Breast epithelium (tissue), 4 donors: ENCODE results near the gene DPH1. TPM values are rescaled to one million over a fixed set of nuclear protein-coding genes. Genes with fewer than 3 reads are reported as not detected.

ENCODE experiments used
- DNase-seq, 2 donors: peaks; one replicate each; pipeline ENCODE4 v3.0.0-alpha.2; 2019; ENCODE audit warnings: low spot score in 2 of 2
- H3K27ac ChIP-seq, 2 donors: fragments of 200-600 bp; sonication (generic) in 1 of 2; one replicate each; pipeline ENCODE4 v1.5.1; 2016 to 2019; ENCODE audit warnings: mild to moderate bottlenecking in 1 of 2
- H3K27me3 ChIP-seq, 2 donors: fragments of 200-600 bp; sonication (generic) in 1 of 2; one replicate each; pipeline versions ENCODE4 v1.5.1 to v1.6.0; 2017 to 2019; ENCODE audit warnings: control low read depth in 1 of 2, mild to moderate bottlenecking in 1 of 2
- H3K36me3 ChIP-seq: fragments of 200-600 bp; one replicate; pipeline ENCODE4 v1.5.1; 2019
- H3K4me1 ChIP-seq, 2 donors: fragments of 200-600 bp; sonication (generic); one replicate each; pipeline ENCODE4 v1.5.1; 2016 to 2019; ENCODE audit warnings: control low read depth in 1 of 2
- H3K4me3 ChIP-seq, 3 donors: fragments of 200-600 bp; sonication (generic); 1 replicate in 2 of 3; 2 replicates in 1 of 3; pipeline ENCODE4 v1.5.1; 2016 to 2019; ENCODE audit warnings: mild to moderate bottlenecking in 3 of 3, moderate library complexity in 2 of 3
- H3K9me3 ChIP-seq, 2 donors: fragments of 200-600 bp; sonication (generic) in 1 of 2; one replicate each; pipeline ENCODE4 v1.5.1; 2016 to 2019; ENCODE audit warnings: control low read depth in 1 of 2
- POLR2A ChIP-seq: fragments of 450-650 bp; IDR thresholded peaks from one replicate; pipeline ENCODE4 v1.6.1; 2016; ENCODE audit warnings: antibody characterized with exemption, mild to moderate bottlenecking, moderate library complexity
- POLR2AphosphoS5 ChIP-seq, 3 donors: sonication (generic); formaldehyde crosslinking; IDR thresholded peaks; one replicate each; pipeline ENCODE4 v1.6.1; 2017; ENCODE audit warnings: antibody characterized with exemption in 3 of 3
- intact Hi-C: fragments of 100-400 bp; cut with DNase I; formaldehyde crosslinking; loops from one replicate; pipeline ENCODE4 v1.15.1; 2023; ENCODE audit warnings: low total_unique reads
- total RNA-seq, 3 donors: library from RNA; depleted of rRNA; stranded (reverse); fragments of >200 nt; gene quantifications; one replicate each; pipeline ENCODE4 v1.1.0, GENCODE V29; 2016
- TF ChIP-seq, protein P1 (sequence below), 3 donors: fragments of 450-650 bp; IDR thresholded peaks; one replicate each; pipeline ENCODE4 v1.5.1; 2016 to 2017; ENCODE audit warnings: antibody characterized with exemption in 3 of 3, mild to moderate bottlenecking in 3 of 3, moderate library complexity in 3 of 3

DPH1 gene
- total RNA-seq, 3 donors from 2014 or later = 28.3 to 66.6 (median 55.7) TPM

DNA sequence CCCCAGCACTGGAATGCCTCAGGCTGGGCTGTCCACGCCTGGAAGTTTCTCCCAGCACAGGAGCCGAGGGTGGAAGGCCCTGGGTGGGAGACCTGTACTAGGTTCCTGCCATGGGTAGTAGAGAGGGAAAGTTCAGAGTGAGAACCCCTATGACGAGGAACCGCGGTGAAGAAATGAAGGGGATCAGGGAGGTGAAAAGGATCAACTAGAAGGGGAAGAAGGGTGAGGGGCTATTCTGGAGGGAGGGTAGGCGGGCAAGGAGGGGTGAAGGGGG is 30.4 kb downstream of the DPH1 start:
- H3K27me3 ChIP-seq = no peaks in the 10 kb centered on the region
- H3K4me3 ChIP-seq = peak overlapping the region in 1 of 3 donors; percentile 19
- no peak for DNase-seq
- no peaks in the 10 kb centered on the region for H3K9me3 ChIP-seq
- H3K36me3 ChIP-seq = no peaks in the 10 kb centered on the region
- TF ChIP-seq POLR2A (no peak), POLR2AphosphoS5 (IDR thresholded peaks at IDR 0.05) (no peak)
- TF ChIP-seq, protein P1, sequence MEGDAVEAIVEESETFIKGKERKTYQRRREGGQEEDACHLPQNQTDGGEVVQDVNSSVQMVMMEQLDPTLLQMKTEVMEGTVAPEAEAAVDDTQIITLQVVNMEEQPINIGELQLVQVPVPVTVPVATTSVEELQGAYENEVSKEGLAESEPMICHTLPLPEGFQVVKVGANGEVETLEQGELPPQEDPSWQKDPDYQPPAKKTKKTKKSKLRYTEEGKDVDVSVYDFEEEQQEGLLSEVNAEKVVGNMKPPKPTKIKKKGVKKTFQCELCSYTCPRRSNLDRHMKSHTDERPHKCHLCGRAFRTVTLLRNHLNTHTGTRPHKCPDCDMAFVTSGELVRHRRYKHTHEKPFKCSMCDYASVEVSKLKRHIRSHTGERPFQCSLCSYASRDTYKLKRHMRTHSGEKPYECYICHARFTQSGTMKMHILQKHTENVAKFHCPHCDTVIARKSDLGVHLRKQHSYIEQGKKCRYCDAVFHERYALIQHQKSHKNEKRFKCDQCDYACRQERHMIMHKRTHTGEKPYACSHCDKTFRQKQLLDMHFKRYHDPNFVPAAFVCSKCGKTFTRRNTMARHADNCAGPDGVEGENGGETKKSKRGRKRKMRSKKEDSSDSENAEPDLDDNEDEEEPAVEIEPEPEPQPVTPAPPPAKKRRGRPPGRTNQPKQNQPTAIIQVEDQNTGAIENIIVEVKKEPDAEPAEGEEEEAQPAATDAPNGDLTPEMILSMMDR (IDR thresholded peaks at IDR 0.05) = no peak
- intact Hi-C loops = no loop called here
- peak overlapping the region; percentile 74 to 89 for H3K27ac ChIP-seq
- peaks cover 0 to 2% of the 10 kb centered on the region in 2 donors for H3K4me1 ChIP-seq

DNA sequence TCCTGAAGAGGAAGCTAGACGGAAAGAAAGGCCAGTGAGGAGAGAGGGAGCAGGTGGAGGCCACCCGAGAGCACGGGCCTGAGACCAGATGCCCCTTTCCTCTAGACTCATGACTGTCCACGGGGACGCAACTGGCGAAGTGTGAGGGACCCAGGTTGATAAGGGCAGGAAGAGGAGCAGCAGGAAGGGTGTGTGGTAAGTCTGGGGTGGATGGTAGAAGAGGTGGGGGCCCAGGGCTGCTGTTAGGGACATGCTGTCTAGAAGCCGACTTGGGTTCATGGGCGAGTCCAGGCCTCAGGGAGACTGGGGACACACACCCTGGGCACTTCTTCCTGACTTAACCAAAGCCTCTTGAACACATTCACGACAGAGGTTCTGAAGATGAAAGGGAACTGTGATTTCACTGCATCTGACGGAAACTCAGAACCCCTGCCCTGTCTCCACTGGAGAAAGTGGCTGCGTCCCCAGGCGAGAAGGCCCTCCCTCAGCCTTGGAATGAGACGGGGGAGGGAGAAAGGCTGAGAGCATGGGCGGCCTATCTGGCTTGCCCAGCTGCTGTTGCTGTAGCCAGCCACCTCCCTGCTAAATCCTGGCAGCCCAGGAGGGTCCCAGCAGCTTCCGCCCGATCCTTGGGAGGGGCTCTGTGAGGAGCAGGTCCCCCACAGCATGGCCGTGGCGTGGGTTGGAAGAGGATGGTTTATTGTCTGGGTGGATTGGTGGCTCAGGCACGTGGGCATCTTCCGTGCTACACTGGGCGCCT is 30.9 kb downstream of the DPH1 start:
- Histone ChIP-seq H3K27me3 (no peaks in the 10 kb centered on the region), H3K4me3 (peak overlapping the region in 1 of 3 donors; percentile 19), H3K36me3 (no peaks in the 10 kb centered on the region), H3K9me3 (no peaks in the 10 kb centered on the region), H3K4me1 (peaks cover 0 to 2% of the 10 kb centered on the region in 2 donors), H3K27ac (peak overlapping the region; percentile 74 to 89)
- no peak for DNase-seq
- intact Hi-C loops = no loop called here
- TF ChIP-seq, protein P1 (IDR thresholded peaks at IDR 0.05) = no peak
- TF ChIP-seq POLR2A (no peak), POLR2AphosphoS5 (IDR thresholded peaks at IDR 0.05) (peak in 2 of 3 donors; percentile 4 to 17)

DNA sequence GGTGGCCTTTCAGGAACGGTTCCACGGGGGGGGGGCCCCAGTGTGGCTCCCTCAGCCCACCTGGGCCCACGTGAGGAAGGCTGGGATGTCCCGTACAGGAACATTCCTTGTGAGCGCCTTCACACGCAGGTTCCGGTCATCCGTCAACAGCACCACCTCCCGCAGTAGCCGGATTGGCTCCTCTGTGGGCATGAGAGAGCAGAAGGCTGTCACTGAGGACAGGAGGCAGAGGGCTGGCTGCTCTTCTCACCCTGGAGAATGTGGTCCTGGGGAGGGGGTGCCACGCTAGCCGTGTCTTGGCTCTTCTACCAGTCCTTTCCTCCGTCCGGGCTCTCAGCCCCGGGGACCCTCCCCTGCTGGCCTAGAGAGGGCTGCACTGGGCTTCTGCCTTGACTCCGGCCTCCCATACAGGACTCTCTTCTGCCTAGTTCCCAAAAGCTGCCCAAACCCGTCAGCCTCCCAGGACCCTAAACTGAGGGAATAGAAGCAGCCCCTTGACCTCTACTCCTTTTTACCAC is 31.5 kb downstream of the DPH1 start:
- Histone ChIP-seq H3K27ac (peak overlapping the region; percentile 74 to 89), H3K36me3 (no peaks in the 10 kb centered on the region), H3K4me1 (no peaks in the 10 kb centered on the region), H3K4me3 (peak overlapping the region in 1 of 3 donors; percentile 19), H3K9me3 (no peaks in the 10 kb centered on the region), H3K27me3 (no peaks in the 10 kb centered on the region)
- no peak for DNase-seq
- TF ChIP-seq, protein P1 (IDR thresholded peaks at IDR 0.05) = no peak
- TF ChIP-seq POLR2A = no peak
- intact Hi-C loops = no loop called here

DNA sequence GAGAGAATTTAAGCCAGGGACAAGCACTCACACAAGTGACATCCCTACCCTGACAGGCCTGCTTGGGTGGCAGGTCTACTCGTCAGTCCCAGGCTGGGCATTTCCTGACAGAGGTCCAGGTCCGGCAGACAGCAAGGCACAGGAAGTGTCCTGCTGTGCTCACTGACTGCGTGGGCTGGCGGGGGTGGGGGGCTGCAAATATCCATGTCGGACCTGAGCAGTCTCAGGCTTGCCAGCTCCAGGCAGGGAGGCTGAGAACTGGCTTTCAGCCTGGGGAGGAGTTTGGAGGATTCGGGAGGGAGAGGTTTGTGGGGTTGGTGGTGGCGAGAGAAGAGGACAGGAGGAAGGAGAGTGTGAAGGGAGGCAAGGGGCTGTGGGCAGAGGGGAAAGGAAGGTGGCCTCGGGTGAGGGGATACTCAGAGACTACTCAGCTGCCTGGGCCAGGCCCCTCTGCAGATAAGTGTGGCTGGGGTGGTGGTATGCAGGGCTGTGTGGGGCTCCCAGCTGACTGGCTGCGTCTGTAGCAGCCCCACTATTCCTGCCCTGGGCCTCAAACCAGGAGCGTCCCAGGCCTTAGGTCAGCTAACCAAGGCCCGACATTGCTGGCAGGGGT is 32.7 kb downstream of the DPH1 start:
- H3K27ac ChIP-seq = peak overlapping the region; percentile 74 to 89
- TF ChIP-seq, protein P1 (IDR thresholded peaks at IDR 0.05) = no peak
- TF ChIP-seq POLR2AphosphoS5 (IDR thresholded peaks at IDR 0.05) = no peak
- TF ChIP-seq POLR2A = no peak
- no peaks in the 10 kb centered on the region for H3K9me3 ChIP-seq
- H3K4me1 ChIP-seq = peaks cover 3 to 4% of the 10 kb centered on the region in 2 donors
- no peaks in the 10 kb centered on the region for H3K27me3 ChIP-seq
- intact Hi-C loops = no loop called here
- no peak for DNase-seq
- no peaks in the 10 kb centered on the region for H3K36me3 ChIP-seq
- no peak overlapping the region for H3K4me3 ChIP-seq
